ENCODE results near the gene IER3IP1.

GRCh38 chr18:47209171-47209570 lies 33.0 kb upstream of the IER3IP1 start:
- no peak for TF ChIP-seq CTCF (IDR thresholded peaks at IDR 0.05)
- no peak for TF ChIP-seq POLR2AphosphoS5 (IDR thresholded peaks at IDR 0.05)
